Activated B cell treated with CpG ODN at 0.5 μM for 24 hours (primary cell): Measurements from ENCODE around the gene ERAP2. TPM values are rescaled to one million over a fixed set of nuclear protein-coding genes. Genes with fewer than 3 reads are reported as not detected.

Experiments
- ATAC-seq: fragments of 200-7000 bp; cut with Tn5 transposase; one replicate; pipeline ENCODE4 v1.10.0; 2021; ENCODE audit warnings: low read depth, mild to moderate bottlenecking, moderate library complexity
- CTCF ChIA-PET: fragments of 350-600 bp; sonication (Branson Sonifier 250); formaldehyde crosslinking; loops from one replicate; lab custom pipeline; 2021; ENCODE audit warnings: antibody characterized with exemption; lab: Charles Lee
- POLR2A ChIA-PET: fragments of 350-600 bp; sonication (Branson Sonifier 250); formaldehyde crosslinking; loops from one replicate; lab custom pipeline; 2021; ENCODE audit warnings: antibody characterized with exemption; lab: Charles Lee
- DNase-seq: peaks from one replicate; pipeline ENCODE4 v3.0.0; 2022
- H3K27ac Mint-ChIP-seq: one replicate; pipeline ENCODE4 v1.8.0; 2020; ENCODE audit warnings: mixed read lengths
- H3K27me3 Mint-ChIP-seq: one replicate; pipeline ENCODE4 v1.8.0; 2021; ENCODE audit warnings: mixed read lengths
- H3K36me3 Mint-ChIP-seq: one replicate; pipeline ENCODE4 v1.8.0; 2021; ENCODE audit warnings: low read depth, mixed read lengths
- H3K4me1 Mint-ChIP-seq: one replicate; pipeline ENCODE4 v1.8.0; 2021; ENCODE audit warnings: mixed read lengths
- H3K4me3 Mint-ChIP-seq: one replicate; pipeline ENCODE4 v1.8.0; 2020; ENCODE audit warnings: mild to moderate bottlenecking, mixed read lengths
- H3K9me3 Mint-ChIP-seq: one replicate; pipeline ENCODE4 v1.8.0; 2020; ENCODE audit warnings: mixed read lengths
- CTCF ChIP-seq: fragments of 200-600 bp; IDR thresholded peaks from one replicate; pipeline ENCODE4 v1.8.0; 2022; ENCODE audit warnings: antibody characterized with exemption, mild to moderate bottlenecking
- intact Hi-C: fragments of 100-400 bp; cut with micrococcal nuclease; formaldehyde crosslinking; loops from one replicate; pipeline ENCODE4 v1.15.1; 2024
- total RNA-seq: library from RNA; stranded (reverse); gene quantifications from 2 replicates; pipeline ENCODE4 v1.2.3, GENCODE V29; 2022

The ERAP2 gene
- total RNA-seq, 1 donor from 2014 or later = 80.9 TPM

GRCh38 chr5:96843140-96843539, 33.2 kb upstream of the ERAP2 start:
- no peaks in the 10 kb centered on the region for H3K36me3 Mint-ChIP-seq
- peaks cover 3% of the 10 kb centered on the region for H3K9me3 Mint-ChIP-seq
- H3K27ac Mint-ChIP-seq = no peak overlapping the region
- ATAC-seq (no peak), DNase-seq (no peak)
- H3K4me3 Mint-ChIP-seq = no peak overlapping the region
- ChIA-PET CTCF (no interaction called here), POLR2A (no interaction called here)
- H3K4me1 Mint-ChIP-seq = peaks cover 12% of the 10 kb centered on the region
- intact Hi-C loops = no loop called here
- TF ChIP-seq CTCF = no peak
- H3K27me3 Mint-ChIP-seq = no peaks in the 10 kb centered on the region

- TF ChIP-seq CTCF = no peak
- Mint-ChIP-seq H3K27ac (no peak overlapping the region), H3K4me3 (no peak overlapping the region), H3K36me3 (no peaks in the 10 kb centered on the region), H3K4me1 (peaks cover 12% of the 10 kb centered on the region), H3K27me3 (peaks cover under 1% of the 10 kb centered on the region), H3K9me3 (peaks cover 6% of the 10 kb centered on the region)
- DNase-seq = no peak
- POLR2A ChIA-PET = interaction anchor here (1.0 to 1.2 kb wide), 2 partner anchors 22 to 25 kb away, joined by 3 read pairs; no protein-coding TSS in a partner anchor
- no peak for ATAC-seq
- intact Hi-C loops = no loop called here
- CTCF ChIA-PET = no interaction called here
Measured at GRCh38 chr5:96844481-96844990, 31.8 kb upstream of the ERAP2 start.

GRCh38 chr5:96851312-96852062, 24.8 kb upstream of the ERAP2 start:
- Mint-ChIP-seq H3K4me1 (no peaks in the 10 kb centered on the region), H3K27me3 (peaks cover 2% of the 10 kb centered on the region), H3K27ac (no peak overlapping the region), H3K4me3 (no peak overlapping the region), H3K9me3 (peaks cover 4% of the 10 kb centered on the region), H3K36me3 (no peaks in the 10 kb centered on the region)
- DNase-seq (no peak), ATAC-seq (no peak)
- intact Hi-C loops = no loop called here
- POLR2A ChIA-PET = no interaction called here
- no peak for TF ChIP-seq CTCF
- CTCF ChIA-PET = no interaction called here

- DNase-seq (no peak), ATAC-seq (no peak)
- intact Hi-C loops = no loop called here
- peaks cover 4% of the 10 kb centered on the region for H3K9me3 Mint-ChIP-seq
- no peaks in the 10 kb centered on the region for H3K36me3 Mint-ChIP-seq
- no peaks in the 10 kb centered on the region for H3K4me1 Mint-ChIP-seq
- no peak overlapping the region for H3K4me3 Mint-ChIP-seq
- ChIA-PET POLR2A (no interaction called here), CTCF (no interaction called here)
- no peak overlapping the region for H3K27ac Mint-ChIP-seq
- peaks cover 2% of the 10 kb centered on the region for H3K27me3 Mint-ChIP-seq
- no peak for TF ChIP-seq CTCF
Measured at GRCh38 chr5:96852759-96853158, 23.5 kb upstream of the ERAP2 start.

GRCh38 chr5:96854067-96854466, 22.2 kb upstream of the ERAP2 start:
- TF ChIP-seq CTCF = no peak
- Mint-ChIP-seq H3K4me3 (no peak overlapping the region), H3K4me1 (no peaks in the 10 kb centered on the region), H3K9me3 (peaks cover 4% of the 10 kb centered on the region), H3K27me3 (peaks cover 2% of the 10 kb centered on the region), H3K36me3 (no peaks in the 10 kb centered on the region), H3K27ac (no peak overlapping the region)
- CTCF ChIA-PET = no interaction called here
- no peak for ATAC-seq
- intact Hi-C loops = no loop called here
- POLR2A ChIA-PET = no interaction called here
- no peak for DNase-seq
